ENCODE results near the gene PIK3R5. TPM values are rescaled to one million over a fixed set of nuclear protein-coding genes. Genes with fewer than 3 reads are reported as not detected.

The PIK3R5 gene
- total and polyA plus RNA-seq, 8 donors, result 0.69 to 6.8 (median 1.7) TPM

DNA sequence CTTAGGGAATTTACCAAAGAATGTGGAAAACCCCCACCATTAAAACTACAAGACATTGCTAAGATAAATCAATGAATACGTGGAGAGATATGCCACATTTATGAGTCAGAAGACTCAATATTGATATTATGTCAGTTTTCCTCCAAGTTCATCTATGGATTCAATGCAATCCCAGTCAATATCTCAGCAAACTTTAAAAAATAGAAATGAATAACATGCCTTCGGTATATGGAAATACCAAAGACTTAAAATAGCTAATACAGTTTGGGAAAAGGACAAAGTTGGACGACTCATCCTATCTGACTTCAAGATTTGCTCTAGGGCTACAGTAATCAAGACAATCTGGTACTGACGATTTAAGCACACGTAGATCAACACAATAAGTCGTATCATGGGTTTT is 31.2 kb downstream of the PIK3R5 start:
- H3K36me3 ChIP-seq, result no peaks in the 10 kb centered on the region
- intact Hi-C loops (cut with DNase I), result no loop called here
- ATAC-seq, result no peak
- no peaks in the 10 kb centered on the region for H3K4me1 ChIP-seq
- FAIRE-seq, result no peak
- DNase-seq, result no peak
- no peaks in the 10 kb centered on the region for H3K9me3 ChIP-seq
- no peak overlapping the region for H3K4me3 ChIP-seq
- H3K27me3 ChIP-seq, result no peaks in the 10 kb centered on the region
- H3K27ac ChIP-seq, result no peak overlapping the region
- WGBS, 2 donors, result 51 to 62% methylated on average over 6 of the region's 6 CpGs
- TF ChIP-seq, protein P1, sequence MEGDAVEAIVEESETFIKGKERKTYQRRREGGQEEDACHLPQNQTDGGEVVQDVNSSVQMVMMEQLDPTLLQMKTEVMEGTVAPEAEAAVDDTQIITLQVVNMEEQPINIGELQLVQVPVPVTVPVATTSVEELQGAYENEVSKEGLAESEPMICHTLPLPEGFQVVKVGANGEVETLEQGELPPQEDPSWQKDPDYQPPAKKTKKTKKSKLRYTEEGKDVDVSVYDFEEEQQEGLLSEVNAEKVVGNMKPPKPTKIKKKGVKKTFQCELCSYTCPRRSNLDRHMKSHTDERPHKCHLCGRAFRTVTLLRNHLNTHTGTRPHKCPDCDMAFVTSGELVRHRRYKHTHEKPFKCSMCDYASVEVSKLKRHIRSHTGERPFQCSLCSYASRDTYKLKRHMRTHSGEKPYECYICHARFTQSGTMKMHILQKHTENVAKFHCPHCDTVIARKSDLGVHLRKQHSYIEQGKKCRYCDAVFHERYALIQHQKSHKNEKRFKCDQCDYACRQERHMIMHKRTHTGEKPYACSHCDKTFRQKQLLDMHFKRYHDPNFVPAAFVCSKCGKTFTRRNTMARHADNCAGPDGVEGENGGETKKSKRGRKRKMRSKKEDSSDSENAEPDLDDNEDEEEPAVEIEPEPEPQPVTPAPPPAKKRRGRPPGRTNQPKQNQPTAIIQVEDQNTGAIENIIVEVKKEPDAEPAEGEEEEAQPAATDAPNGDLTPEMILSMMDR (IDR thresholded peaks at IDR 0.05), result no peak

DNA sequence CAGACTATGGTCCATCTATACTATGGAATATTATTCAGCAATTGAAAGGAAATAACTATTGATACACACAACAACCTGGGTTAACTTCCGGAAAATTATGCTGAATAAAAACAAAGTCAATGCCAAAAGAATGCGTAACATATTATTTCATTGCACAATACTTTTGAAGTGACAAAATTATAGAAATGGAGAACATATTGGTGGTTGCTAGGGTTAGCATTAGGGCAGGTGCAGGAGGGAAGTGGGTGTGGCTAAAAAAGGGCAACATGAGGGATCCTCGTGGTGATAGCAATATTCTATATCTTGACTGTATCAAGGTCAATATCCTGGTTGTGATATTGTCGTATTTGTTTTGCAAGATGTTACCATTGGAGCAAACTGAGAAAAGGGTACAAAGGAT is 34.9 kb downstream of the PIK3R5 start:
- FAIRE-seq, result no peak
- ATAC-seq, result no peak
- Histone ChIP-seq H3K27me3 (no peaks in the 10 kb centered on the region), H3K36me3 (no peaks in the 10 kb centered on the region), H3K4me1 (no peaks in the 10 kb centered on the region), H3K9me3 (no peaks in the 10 kb centered on the region), H3K27ac (no peak overlapping the region), H3K4me3 (no peak overlapping the region)
- TF ChIP-seq, protein P1 (IDR thresholded peaks at IDR 0.05), result no peak
- intact Hi-C loops (cut with DNase I), result no loop called here
- no peak for DNase-seq
- 58 to 69% methylated on average over 4 of the region's 4 CpGs for WGBS, 2 donors

DNA sequence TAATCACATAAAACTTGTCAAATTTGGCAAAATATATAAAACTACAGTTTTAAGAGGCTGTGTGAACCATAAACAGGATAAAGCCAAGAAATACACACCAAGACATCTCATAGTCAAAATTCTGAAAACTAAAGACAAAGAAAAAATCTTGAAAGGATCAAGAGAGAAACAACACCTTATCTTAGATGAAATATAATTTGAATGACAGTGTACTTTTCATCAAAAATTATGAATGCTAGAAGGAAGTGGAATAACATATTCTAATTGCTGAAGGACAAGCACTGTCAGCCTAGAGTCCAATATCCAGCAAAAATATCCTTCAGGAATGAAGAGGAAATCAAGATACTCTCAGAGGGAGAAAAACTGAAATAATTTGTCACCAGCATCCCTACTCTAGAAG is 37.2 kb downstream of the PIK3R5 start:
- FAIRE-seq (no peak), ATAC-seq (no peak)
- no peaks in the 10 kb centered on the region for H3K27me3 ChIP-seq

DNA sequence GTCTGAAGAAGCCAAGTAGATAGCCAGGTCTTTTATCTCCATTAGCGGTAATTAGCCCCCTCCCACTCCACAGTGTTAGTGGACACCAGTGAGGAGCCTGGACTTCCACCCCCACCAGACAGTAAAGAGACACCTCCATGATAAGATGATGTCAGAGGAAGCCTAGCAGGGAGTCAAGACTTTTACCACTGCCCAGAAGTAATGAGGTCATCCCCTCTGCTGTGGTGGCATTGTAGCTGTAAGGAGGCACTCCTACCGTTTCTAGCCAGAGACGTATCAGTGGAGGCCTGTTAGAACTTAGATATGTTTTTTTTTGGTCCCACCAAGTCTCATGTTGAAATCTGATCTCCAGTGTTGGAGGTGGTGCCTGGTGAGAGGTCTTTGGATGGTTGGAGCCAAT is 38.1 kb downstream of the PIK3R5 start:
- Histone ChIP-seq H3K27ac (no peak overlapping the region), H3K4me3 (no peak overlapping the region), H3K36me3 (no peaks in the 10 kb centered on the region), H3K9me3 (no peaks in the 10 kb centered on the region), H3K4me1 (no peaks in the 10 kb centered on the region), H3K27me3 (no peaks in the 10 kb centered on the region)
- TF ChIP-seq, protein P1 (IDR thresholded peaks at IDR 0.05), result no peak
- ATAC-seq (no peak), DNase-seq (no peak), FAIRE-seq (no peak)
- WGBS, 2 donors, result 76 to 88% methylated on average over 3 of the region's 3 CpGs
- intact Hi-C loops (cut with DNase I), result no loop called here

More for the DNA sequence above, 37.2 kb downstream of the PIK3R5 start:
- TF ChIP-seq, protein P1 (IDR thresholded peaks at IDR 0.05), result no peak
- Histone ChIP-seq H3K36me3 (no peaks in the 10 kb centered on the region), H3K27ac (no peak overlapping the region), H3K4me1 (no peaks in the 10 kb centered on the region), H3K9me3 (no peaks in the 10 kb centered on the region), H3K4me3 (no peak overlapping the region)
- DNase-seq, result no peak
- intact Hi-C loops (cut with DNase I), result no loop called here

DNA sequence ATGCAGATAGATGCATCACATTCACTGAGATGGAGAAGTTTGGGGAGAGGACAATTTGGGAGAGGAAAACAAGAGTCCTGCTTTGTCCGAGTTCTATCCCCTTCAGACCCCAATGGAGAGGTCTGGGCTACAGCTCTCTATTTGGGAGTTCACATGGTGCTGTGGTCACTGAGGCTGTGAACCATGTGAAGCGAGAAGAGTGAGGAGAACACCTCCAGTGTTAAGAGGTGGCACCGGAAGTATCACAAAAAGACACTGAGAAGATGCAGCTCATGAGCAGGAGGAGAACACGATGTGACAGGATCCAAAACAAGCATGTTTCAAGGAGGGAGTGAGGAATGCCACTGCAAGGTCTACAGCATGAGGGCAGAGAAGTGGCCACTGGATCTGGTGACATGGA is 39.7 kb downstream of the PIK3R5 start:
- TF ChIP-seq, protein P1 (IDR thresholded peaks at IDR 0.05), result no peak
- no peaks in the 10 kb centered on the region for H3K4me1 ChIP-seq
- WGBS, 2 donors, result 63 to 77% methylated on average over 4 of the region's 4 CpGs
- H3K27me3 ChIP-seq, result no peaks in the 10 kb centered on the region
- no peaks in the 10 kb centered on the region for H3K9me3 ChIP-seq
- no peak overlapping the region for H3K4me3 ChIP-seq
- H3K36me3 ChIP-seq, result no peaks in the 10 kb centered on the region
- DNase-seq (no peak), FAIRE-seq (no peak), ATAC-seq (no peak)
- no peak overlapping the region for H3K27ac ChIP-seq
- intact Hi-C loops (cut with DNase I), result no loop called here

All from pancreas (tissue), 10 donors.